ENCODE measurements around the gene CACFD1.

CACFD1 gene

DNA sequence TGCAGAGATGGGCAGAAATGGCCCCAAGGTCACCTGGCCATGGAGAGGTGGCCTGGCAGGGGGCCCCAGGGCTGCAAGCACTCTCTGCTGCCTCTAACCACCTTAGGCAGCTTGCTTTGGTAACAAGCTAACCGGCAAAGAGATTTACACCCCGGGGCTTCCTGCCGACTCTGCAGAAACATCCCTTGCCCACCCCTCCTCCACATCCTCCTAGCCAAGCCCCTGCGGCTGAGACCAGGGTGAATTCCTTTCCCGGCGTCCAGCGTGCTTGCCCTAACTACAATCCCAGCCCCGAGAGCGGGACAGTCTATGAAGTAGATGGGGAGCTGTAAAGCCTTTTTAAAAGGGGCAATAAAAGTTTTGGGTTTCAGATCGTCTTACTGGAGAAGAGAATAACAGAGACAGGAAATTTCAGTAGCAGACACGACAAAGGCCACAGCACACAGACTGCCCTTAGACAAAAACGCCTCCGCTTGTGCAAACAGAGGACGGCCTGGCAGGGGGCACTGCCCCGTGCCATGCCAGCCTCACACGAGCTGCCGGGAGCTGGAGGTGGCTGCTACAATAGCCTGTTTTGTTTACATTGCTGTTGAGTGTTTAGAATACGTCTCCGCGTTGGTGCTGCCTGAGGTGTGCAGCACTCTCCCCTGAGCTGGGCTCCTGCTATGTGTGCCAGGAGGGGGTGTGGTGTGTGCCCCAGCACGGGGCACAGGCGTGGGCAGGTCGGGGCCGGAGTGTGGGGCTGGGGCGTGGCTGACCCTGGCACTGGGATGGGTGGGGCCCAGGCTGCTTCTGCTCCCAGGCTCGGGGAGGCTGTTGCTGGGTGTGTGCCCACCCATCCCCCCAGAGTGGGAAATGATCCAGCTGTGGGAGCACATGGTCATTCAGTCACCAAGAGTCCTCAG is 49.7 kb downstream of the CACFD1 start:
- H3K4me3 ChIP-seq (ENCODE audit: low read depth, low read length) = no peak overlapping the region
- TF ChIP-seq, protein P1, sequence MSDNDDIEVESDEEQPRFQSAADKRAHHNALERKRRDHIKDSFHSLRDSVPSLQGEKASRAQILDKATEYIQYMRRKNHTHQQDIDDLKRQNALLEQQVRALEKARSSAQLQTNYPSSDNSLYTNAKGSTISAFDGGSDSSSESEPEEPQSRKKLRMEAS (IDR thresholded peaks at IDR 0.05; ENCODE audit: low read depth, low read length) = no peak
- no peak for DNase-seq (ENCODE audit: low read depth)

DNA sequence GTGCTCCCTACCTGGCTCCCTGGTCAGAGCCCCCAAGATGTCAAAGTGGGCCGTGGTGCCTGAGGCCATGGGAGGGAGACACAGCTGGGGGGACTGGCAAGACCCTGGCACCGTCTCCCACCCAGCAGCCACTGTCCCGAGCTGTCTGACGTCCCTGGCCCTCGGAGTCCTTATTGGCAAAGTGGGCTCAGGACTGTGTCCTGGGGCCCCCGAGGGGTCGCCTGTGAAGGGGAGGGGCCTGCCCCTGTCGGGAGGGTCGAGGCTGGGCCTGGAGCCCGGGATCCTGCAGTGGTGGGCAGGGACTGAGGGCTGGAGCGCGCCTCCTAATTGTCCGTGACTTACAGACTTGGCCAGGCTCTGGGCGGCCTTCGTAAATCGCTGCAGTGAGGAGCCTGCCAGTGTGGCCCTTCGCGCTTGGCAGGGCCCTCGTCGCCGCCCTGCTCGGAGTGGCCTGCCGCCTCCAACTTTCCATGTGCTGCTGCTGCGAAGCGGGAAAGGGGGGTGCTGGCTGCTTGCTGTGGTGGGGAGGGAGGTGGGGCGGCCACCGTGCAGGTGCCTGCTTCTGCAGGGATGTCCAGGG is 51.2 kb downstream of the CACFD1 start:
- no peak overlapping the region for H3K4me3 ChIP-seq (ENCODE audit: low read depth, low read length)
- TF ChIP-seq POLR2A (IDR thresholded peaks at IDR 0.05; ENCODE audit: extremely low read depth, insufficient read length) = no peak
- TF ChIP-seq, protein P1 (IDR thresholded peaks at IDR 0.05; ENCODE audit: low read depth, low read length) = no peak
- TF ChIP-seq, protein P2, sequence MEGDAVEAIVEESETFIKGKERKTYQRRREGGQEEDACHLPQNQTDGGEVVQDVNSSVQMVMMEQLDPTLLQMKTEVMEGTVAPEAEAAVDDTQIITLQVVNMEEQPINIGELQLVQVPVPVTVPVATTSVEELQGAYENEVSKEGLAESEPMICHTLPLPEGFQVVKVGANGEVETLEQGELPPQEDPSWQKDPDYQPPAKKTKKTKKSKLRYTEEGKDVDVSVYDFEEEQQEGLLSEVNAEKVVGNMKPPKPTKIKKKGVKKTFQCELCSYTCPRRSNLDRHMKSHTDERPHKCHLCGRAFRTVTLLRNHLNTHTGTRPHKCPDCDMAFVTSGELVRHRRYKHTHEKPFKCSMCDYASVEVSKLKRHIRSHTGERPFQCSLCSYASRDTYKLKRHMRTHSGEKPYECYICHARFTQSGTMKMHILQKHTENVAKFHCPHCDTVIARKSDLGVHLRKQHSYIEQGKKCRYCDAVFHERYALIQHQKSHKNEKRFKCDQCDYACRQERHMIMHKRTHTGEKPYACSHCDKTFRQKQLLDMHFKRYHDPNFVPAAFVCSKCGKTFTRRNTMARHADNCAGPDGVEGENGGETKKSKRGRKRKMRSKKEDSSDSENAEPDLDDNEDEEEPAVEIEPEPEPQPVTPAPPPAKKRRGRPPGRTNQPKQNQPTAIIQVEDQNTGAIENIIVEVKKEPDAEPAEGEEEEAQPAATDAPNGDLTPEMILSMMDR (IDR thresholded peaks at IDR 0.05; ENCODE audit: low read depth, low read length) = no peak
- DNase-seq (ENCODE audit: low read depth) = no peak

DNA sequence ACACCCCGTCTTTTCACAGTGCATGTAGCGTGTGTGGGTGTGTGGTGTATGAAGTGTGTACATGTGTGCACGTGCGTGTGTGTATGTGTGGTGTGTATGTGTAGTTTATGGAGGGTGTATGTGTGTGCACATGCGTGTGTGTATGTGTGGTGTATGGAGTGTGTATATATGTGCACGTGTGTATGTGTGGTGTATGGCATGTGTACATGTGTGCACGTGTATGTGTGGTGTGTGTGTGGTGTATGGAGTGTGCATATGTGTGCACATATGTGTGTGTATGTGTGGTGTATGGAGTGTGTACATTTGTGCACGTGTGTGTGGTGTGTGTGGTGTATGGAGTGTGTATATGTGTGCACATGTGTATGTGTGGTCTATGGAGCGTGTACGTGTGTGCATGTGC is 51.8 kb downstream of the CACFD1 start:
- TF ChIP-seq, protein P2 (IDR thresholded peaks at IDR 0.05; ENCODE audit: low read depth, low read length) = no peak
- no peak overlapping the region for H3K4me3 ChIP-seq (ENCODE audit: low read depth, low read length)

DNA sequence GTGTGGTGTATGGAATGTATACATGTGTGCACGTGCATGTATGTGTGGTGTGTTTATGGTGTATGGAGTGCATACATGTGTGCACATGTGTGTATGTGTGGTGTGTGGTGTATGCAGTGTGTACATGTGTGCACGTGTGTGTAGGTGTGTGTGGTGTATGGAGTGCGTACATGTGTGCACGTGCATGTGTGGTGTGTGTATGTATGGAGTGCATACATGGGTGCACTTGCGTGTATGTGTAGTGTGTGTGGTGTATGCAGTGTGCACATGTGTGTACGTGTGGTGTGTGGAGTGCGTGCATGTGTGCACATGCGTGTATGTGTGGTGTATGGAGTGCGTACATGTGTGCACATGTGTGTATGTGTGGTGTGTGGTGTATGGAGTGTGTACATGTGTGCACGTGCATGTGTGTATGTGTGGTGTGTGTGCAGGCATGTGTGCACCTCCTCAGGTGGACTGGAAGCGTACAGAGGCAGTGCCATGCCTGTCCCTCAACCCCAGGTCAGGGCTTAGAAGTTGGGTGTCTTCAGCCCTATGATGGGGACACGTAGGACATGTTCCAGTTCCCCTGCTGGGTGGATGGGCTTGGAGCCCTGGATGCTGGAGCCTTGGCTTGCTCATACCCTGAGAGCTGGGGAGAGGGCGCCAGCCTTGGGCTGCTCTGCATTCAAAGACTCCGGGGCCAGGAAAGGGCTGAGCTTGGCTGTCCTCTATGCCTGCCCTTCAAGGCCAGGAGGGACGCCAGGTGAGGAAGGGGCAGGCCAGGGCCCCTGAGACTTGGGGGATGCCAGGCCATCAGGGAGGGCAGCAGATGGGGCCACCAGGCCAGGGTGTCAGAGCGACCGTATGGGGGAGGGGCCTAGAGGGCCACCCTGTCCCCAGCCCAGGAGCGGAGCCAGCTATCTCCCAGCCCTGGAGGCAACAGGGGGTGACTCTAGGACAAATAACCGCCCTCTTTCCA is 52.8 kb downstream of the CACFD1 start:
- no peak overlapping the region for H3K4me3 ChIP-seq (ENCODE audit: low read depth, low read length)
- DNase-seq (ENCODE audit: low read depth) = no peak
- TF ChIP-seq POLR2A (IDR thresholded peaks at IDR 0.05; ENCODE audit: extremely low read depth, insufficient read length) (no peak), MYC (IDR thresholded peaks at IDR 0.05; ENCODE audit: low read depth, low read length) (no peak)
- TF ChIP-seq, protein P2 (IDR thresholded peaks at IDR 0.05; ENCODE audit: low read depth, low read length) = no peak
- TF ChIP-seq, protein P1 (IDR thresholded peaks at IDR 0.05; ENCODE audit: low read depth, low read length) = no peak

More for the DNA sequence above, 51.8 kb downstream of the CACFD1 start:
- no peak for DNase-seq (ENCODE audit: low read depth)

DNA sequence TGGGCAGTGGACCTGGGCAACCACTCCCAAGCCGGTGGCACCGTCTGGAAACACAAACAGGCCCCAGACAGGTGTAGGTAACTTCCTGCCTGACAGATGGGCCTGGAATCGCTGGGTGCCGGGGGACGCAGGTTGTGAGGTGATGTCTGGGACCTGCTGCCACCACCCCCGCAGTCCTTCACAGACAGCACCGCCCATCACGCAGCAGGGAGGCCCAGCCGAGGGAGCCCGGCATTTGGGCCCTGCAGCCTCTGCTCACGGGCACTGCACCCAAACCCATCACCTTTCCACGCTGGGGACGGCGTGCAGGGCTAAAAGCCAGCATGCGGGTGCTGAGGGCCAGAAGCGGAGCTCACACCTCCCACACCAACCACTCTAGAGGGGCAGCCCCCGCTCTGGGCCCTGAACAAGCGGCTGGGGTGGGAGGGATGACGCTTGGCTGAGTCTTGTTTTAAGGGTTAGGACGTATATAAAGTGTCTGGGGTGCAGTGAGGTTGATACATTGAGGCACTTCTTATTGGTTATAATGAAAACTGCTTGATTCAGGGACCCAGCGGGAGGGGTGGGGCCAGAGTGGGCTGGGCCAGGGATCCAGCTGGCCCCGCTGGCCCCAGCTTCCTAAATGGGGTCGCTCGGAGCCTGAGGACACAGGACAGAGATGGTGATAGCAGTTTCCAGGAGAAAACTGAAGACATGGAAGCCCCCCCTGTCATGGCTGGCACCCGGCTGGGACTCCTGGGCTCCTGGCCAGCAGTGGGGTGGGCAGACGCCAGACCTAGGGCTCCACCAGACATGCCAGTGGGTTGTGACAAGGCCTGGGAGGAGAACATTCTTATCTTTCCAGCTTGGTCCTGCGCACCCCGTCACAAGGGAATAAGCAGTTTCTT is 53.7 kb downstream of the CACFD1 start:
- TF ChIP-seq POLR2A (IDR thresholded peaks at IDR 0.05; ENCODE audit: extremely low read depth, insufficient read length) = no peak
- no peak for TF ChIP-seq MYC (IDR thresholded peaks at IDR 0.05; ENCODE audit: low read depth, low read length)
- TF ChIP-seq, protein P1 (IDR thresholded peaks at IDR 0.05; ENCODE audit: low read depth, low read length) = no peak
- TF ChIP-seq, protein P2 (IDR thresholded peaks at IDR 0.05; ENCODE audit: low read depth, low read length) = no peak
- no peak overlapping the region for H3K4me3 ChIP-seq (ENCODE audit: low read depth, low read length)
- DNase-seq (ENCODE audit: low read depth) = no peak
